MM.1S (cell line): ENCODE measurements around the gene IGDCC3.

ENCODE experiments used
- EZH2 ChIP-seq: fragments of 300-600 bp; sonication (generic); optimal IDR thresholded peaks from 2 replicates; pipeline ENCODE3; 2017; ENCODE audit warnings: low read depth, mild to moderate bottlenecking, antibody characterized with exemption, low read length, mixed read lengths
- EZH2phosphoT487 ChIP-seq: fragments of 300-600 bp; sonication (generic); IDR thresholded peaks from 2 replicates; pipeline ENCODE4 v1.6.1; 2018; ENCODE audit warnings: antibody characterized with exemption, low read length
- TF ChIP-seq, protein P1 (sequence below): fragments of 300-600 bp; sonication (generic); IDR thresholded peaks from 2 replicates; pipeline ENCODE4 v1.5.1; 2016; ENCODE audit warnings: antibody characterized with exemption, low read length, mixed read lengths

DNA sequence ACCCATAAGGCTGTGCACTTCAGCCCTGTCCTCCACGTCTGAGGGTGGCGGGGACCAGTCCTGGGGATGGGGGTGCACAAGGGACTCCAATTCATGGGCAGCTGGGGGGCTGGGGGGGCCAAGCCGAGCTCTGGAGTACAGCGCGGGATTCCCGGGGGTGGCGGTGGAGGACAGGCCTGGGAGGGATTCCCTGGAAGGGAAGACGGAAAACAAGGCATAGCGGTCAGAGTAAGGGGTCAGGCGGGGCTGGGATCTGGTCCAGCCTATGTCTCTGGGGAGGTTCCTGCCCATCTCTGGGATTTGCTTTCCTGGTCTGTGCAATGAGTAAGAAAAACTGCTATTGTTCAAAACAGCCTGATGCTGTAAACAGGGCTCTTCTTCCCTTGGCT lies 8.1 kb upstream of the IGDCC3 start:
- TF ChIP-seq EZH2 (no peak), EZH2phosphoT487 (no peak)
- TF ChIP-seq, protein P1, sequence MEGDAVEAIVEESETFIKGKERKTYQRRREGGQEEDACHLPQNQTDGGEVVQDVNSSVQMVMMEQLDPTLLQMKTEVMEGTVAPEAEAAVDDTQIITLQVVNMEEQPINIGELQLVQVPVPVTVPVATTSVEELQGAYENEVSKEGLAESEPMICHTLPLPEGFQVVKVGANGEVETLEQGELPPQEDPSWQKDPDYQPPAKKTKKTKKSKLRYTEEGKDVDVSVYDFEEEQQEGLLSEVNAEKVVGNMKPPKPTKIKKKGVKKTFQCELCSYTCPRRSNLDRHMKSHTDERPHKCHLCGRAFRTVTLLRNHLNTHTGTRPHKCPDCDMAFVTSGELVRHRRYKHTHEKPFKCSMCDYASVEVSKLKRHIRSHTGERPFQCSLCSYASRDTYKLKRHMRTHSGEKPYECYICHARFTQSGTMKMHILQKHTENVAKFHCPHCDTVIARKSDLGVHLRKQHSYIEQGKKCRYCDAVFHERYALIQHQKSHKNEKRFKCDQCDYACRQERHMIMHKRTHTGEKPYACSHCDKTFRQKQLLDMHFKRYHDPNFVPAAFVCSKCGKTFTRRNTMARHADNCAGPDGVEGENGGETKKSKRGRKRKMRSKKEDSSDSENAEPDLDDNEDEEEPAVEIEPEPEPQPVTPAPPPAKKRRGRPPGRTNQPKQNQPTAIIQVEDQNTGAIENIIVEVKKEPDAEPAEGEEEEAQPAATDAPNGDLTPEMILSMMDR = no peak
